Activated T-helper 1 cell treated with anti-CD3 and anti-CD28 coated beads, Interleukin-12 subunit alpha, Interleukin-12 subunit beta, Interleukin-2, Interleukin-4 antibody, amounts not matched to agents 30 ng/mL and 10 ng/mL and 1 ng/mL, durations not matched to agents 14 hours and 24 hours and 36 hours (primary cell): ENCODE data around the gene OTOL1. TPM values are rescaled to one million over a fixed set of nuclear protein-coding genes. Genes with fewer than 3 reads are reported as not detected.
"Not testable (repeated sequence)": the region's sequence is repeated elsewhere in the genome, so short reads cannot be mapped to it uniquely, and the experiment has no call there.

Source experiments
- DNase-seq: peaks from one replicate; pipeline ENCODE4 v3.0.0; 2021; ENCODE audit warnings: low spot score
- H3K27ac Mint-ChIP-seq: one replicate; pipeline ENCODE4 v1.8.0; 2021; ENCODE audit warnings: mild to moderate bottlenecking, mixed read lengths
- H3K27me3 Mint-ChIP-seq: one replicate; pipeline ENCODE4 v1.8.0; 2022; ENCODE audit warnings: mild to moderate bottlenecking, moderate library complexity, mixed read lengths; ENCODE audit not compliant: insufficient read depth
- H3K36me3 Mint-ChIP-seq: one replicate; pipeline ENCODE4 v1.8.0; 2021; ENCODE audit warnings: low read depth, mixed read lengths
- H3K4me1 Mint-ChIP-seq: one replicate; pipeline ENCODE4 v1.8.0; 2021; ENCODE audit warnings: low read depth, mixed read lengths
- H3K4me3 Mint-ChIP-seq: one replicate; pipeline ENCODE4 v1.8.0; 2021; ENCODE audit warnings: mild to moderate bottlenecking, moderate library complexity, mixed read lengths
- H3K9me3 Mint-ChIP-seq: one replicate; pipeline ENCODE4 v1.8.0; 2021; ENCODE audit warnings: mixed read lengths
- intact Hi-C: fragments of 100-400 bp; cut with micrococcal nuclease; formaldehyde crosslinking; loops from one replicate; pipeline ENCODE4 v1.15.1; 2024
- total RNA-seq: library from RNA; stranded (reverse); gene quantifications from 2 replicates; pipeline ENCODE4 v1.2.3, GENCODE V29; 2022

Gene OTOL1
- not detected in 2 replicates for total RNA-seq

GRCh38 chr3:161496508-161496907 is at the start of gene OTOL1:
Gene OTOL1 (plus strand): TSS chr3:161496808. CDS start chr3:161496808, 0 bp downstream.
- DNase-seq = no peak
- H3K4me1 Mint-ChIP-seq = no peaks in the 10 kb centered on the region
- H3K4me3 Mint-ChIP-seq = no peak within 1 kb of the TSS
- H3K36me3 Mint-ChIP-seq = no peaks in the 10 kb centered on the region
- no peak within 1 kb of the TSS for H3K27ac Mint-ChIP-seq
- no peaks in the 10 kb centered on the region for H3K9me3 Mint-ChIP-seq
- intact Hi-C loops = no loop called here
- no peaks in the 10 kb centered on the region for H3K27me3 Mint-ChIP-seq

- Mint-ChIP-seq H3K27ac (no peak overlapping the region), H3K9me3 (no peaks in the 10 kb centered on the region), H3K4me1 (no peaks in the 10 kb centered on the region), H3K27me3 (no peaks in the 10 kb centered on the region), H3K36me3 (no peaks in the 10 kb centered on the region), H3K4me3 (no peak overlapping the region)
- intact Hi-C loops = no loop called here
- no peak for DNase-seq
Observed at GRCh38 chr3:161449785-161450184, 46.8 kb upstream of the OTOL1 start.

- Mint-ChIP-seq H3K4me3 (no peak overlapping the region), H3K27ac (no peak overlapping the region), H3K9me3 (no peaks in the 10 kb centered on the region), H3K4me1 (no peaks in the 10 kb centered on the region), H3K36me3 (no peaks in the 10 kb centered on the region), H3K27me3 (no peaks in the 10 kb centered on the region)
- intact Hi-C loops = no loop called here
- no peak for DNase-seq
Observed at GRCh38 chr3:161452179-161452578, 44.4 kb upstream of the OTOL1 start.

GRCh38 chr3:161454615-161455014 is 42.0 kb upstream of the OTOL1 start:
- no peaks in the 10 kb centered on the region for H3K4me1 Mint-ChIP-seq
- no peaks in the 10 kb centered on the region for H3K36me3 Mint-ChIP-seq
- H3K27me3 Mint-ChIP-seq = no peaks in the 10 kb centered on the region
- no peaks in the 10 kb centered on the region for H3K9me3 Mint-ChIP-seq
- intact Hi-C loops = no loop called here
- no peak overlapping the region for H3K27ac Mint-ChIP-seq
- H3K4me3 Mint-ChIP-seq = no peak overlapping the region
- DNase-seq = no peak

- no peak overlapping the region for H3K4me3 Mint-ChIP-seq
- no peaks in the 10 kb centered on the region for H3K4me1 Mint-ChIP-seq
- H3K36me3 Mint-ChIP-seq = no peaks in the 10 kb centered on the region
- H3K9me3 Mint-ChIP-seq = no peaks in the 10 kb centered on the region
- intact Hi-C loops = no loop called here
- DNase-seq = no peak
- H3K27me3 Mint-ChIP-seq = no peaks in the 10 kb centered on the region
- no peak overlapping the region for H3K27ac Mint-ChIP-seq
Observed at GRCh38 chr3:161455962-161456361, 40.6 kb upstream of the OTOL1 start.

GRCh38 chr3:161462138-161462537 is 34.5 kb upstream of the OTOL1 start:
- intact Hi-C loops = no loop called here
- Mint-ChIP-seq H3K4me3 (no peak overlapping the region), H3K27ac (no peak overlapping the region), H3K4me1 (no peaks in the 10 kb centered on the region), H3K36me3 (no peaks in the 10 kb centered on the region), H3K27me3 (no peaks in the 10 kb centered on the region), H3K9me3 (peaks cover 5% of the 10 kb centered on the region)
- DNase-seq = no peak

GRCh38 chr3:161471211-161471610 is 25.4 kb upstream of the OTOL1 start:
- Mint-ChIP-seq H3K27ac (no peak overlapping the region), H3K9me3 (no peaks in the 10 kb centered on the region), H3K4me1 (no peaks in the 10 kb centered on the region), H3K36me3 (no peaks in the 10 kb centered on the region), H3K27me3 (peaks cover 6% of the 10 kb centered on the region), H3K4me3 (no peak overlapping the region)
- DNase-seq = no peak
- intact Hi-C loops = no loop called here

GRCh38 chr3:161474139-161474538 is 22.5 kb upstream of the OTOL1 start:
- DNase-seq = no peak
- intact Hi-C loops = no loop called here
- no peak overlapping the region for H3K4me3 Mint-ChIP-seq
- H3K4me1 Mint-ChIP-seq = no peaks in the 10 kb centered on the region
- H3K9me3 Mint-ChIP-seq = no peaks in the 10 kb centered on the region
- H3K27me3 Mint-ChIP-seq = peaks cover 6% of the 10 kb centered on the region
- H3K36me3 Mint-ChIP-seq = no peaks in the 10 kb centered on the region
- H3K27ac Mint-ChIP-seq = no peak overlapping the region

GRCh38 chr3:161474741-161475140 is 21.9 kb upstream of the OTOL1 start:
- intact Hi-C loops = no loop called here
- no peaks in the 10 kb centered on the region for H3K36me3 Mint-ChIP-seq
- H3K9me3 Mint-ChIP-seq = no peaks in the 10 kb centered on the region
- H3K4me1 Mint-ChIP-seq = no peaks in the 10 kb centered on the region
- peaks cover 4% of the 10 kb centered on the region for H3K27me3 Mint-ChIP-seq
- no peak for DNase-seq
- H3K4me3 Mint-ChIP-seq = no peak overlapping the region
- no peak overlapping the region for H3K27ac Mint-ChIP-seq

GRCh38 chr3:161475206-161475605 is 21.4 kb upstream of the OTOL1 start:
- no peak overlapping the region for H3K4me3 Mint-ChIP-seq
- DNase-seq = no peak
- H3K4me1 Mint-ChIP-seq = no peaks in the 10 kb centered on the region
- H3K36me3 Mint-ChIP-seq = no peaks in the 10 kb centered on the region
- H3K27me3 Mint-ChIP-seq = peaks cover 2% of the 10 kb centered on the region
- intact Hi-C loops = no loop called here
- no peaks in the 10 kb centered on the region for H3K9me3 Mint-ChIP-seq
- H3K27ac Mint-ChIP-seq = no peak overlapping the region

- Mint-ChIP-seq H3K27me3 (peaks cover 2% of the 10 kb centered on the region), H3K4me1 (no peaks in the 10 kb centered on the region), H3K27ac (no peak overlapping the region), H3K4me3 (no peak overlapping the region), H3K9me3 (no peaks in the 10 kb centered on the region), H3K36me3 (no peaks in the 10 kb centered on the region)
- intact Hi-C loops = no loop called here
- DNase-seq = no peak
Observed at GRCh38 chr3:161475905-161476304, 20.7 kb upstream of the OTOL1 start.

GRCh38 chr3:161484226-161484625 is 12.4 kb upstream of the OTOL1 start:
- intact Hi-C loops = no loop called here
- Mint-ChIP-seq H3K4me3 (no peak overlapping the region), H3K9me3 (no peaks in the 10 kb centered on the region), H3K4me1 (no peaks in the 10 kb centered on the region), H3K27ac (no peak overlapping the region), H3K27me3 (peaks cover 8% of the 10 kb centered on the region), H3K36me3 (no peaks in the 10 kb centered on the region)
- DNase-seq = no peak

- intact Hi-C loops, H3K4me1 Mint-ChIP-seq, H3K27ac Mint-ChIP-seq, DNase-seq, H3K36me3 Mint-ChIP-seq, H3K27me3 Mint-ChIP-seq, H3K4me3 Mint-ChIP-seq, H3K9me3 Mint-ChIP-seq: not testable (repeated sequence)
Observed at GRCh38 chr3:161488284-161488683, 8.3 kb upstream of the OTOL1 start.

GRCh38 chr3:161489395-161489794 is 7.2 kb upstream of the OTOL1 start:
- no peaks in the 10 kb centered on the region for H3K9me3 Mint-ChIP-seq
- no peaks in the 10 kb centered on the region for H3K4me1 Mint-ChIP-seq
- no peak overlapping the region for H3K4me3 Mint-ChIP-seq
- intact Hi-C loops = no loop called here
- no peak overlapping the region for H3K27ac Mint-ChIP-seq
- H3K27me3 Mint-ChIP-seq = peaks cover 8% of the 10 kb centered on the region
- no peak for DNase-seq
- no peaks in the 10 kb centered on the region for H3K36me3 Mint-ChIP-seq
